Measurements from ENCODE around the gene ANKRD53. TPM values are rescaled to one million over a fixed set of nuclear protein-coding genes. Genes with fewer than 3 reads are reported as not detected.
A peak's percentile ranks its signal among the peaks of the same experiment; 100 is the strongest.
"Not testable (repeated sequence)": the region's sequence is repeated elsewhere in the genome, so short reads cannot be mapped to it uniquely, and the experiment has no call there.

ANKRD53 gene
- total RNA-seq, 1 donor from 2014 or later, result 2.5 TPM

- H3K36me3 Mint-ChIP-seq (ENCODE audit: low read depth), result peaks cover 26% of the 10 kb centered on the region
- DNase-seq (no peak), ATAC-seq (ENCODE audit: low read depth) (peak; percentile 29)
- CTCF ChIA-PET, result no interaction called here
- TF ChIP-seq CTCF (IDR thresholded peaks at IDR 0.05), result no peak
- intact Hi-C loops (cut with micrococcal nuclease), result loop anchor here (1.0 to 10.0 kb wide), 5 partner anchors 10 to 1081 kb away; partner anchors contain the start of genes MXD1 and NAGK
- POLR2A ChIA-PET, result no interaction called here
- H3K4me3 Mint-ChIP-seq, result peak overlapping the region; percentile 89
- no peaks in the 10 kb centered on the region for H3K9me3 Mint-ChIP-seq
- no peaks in the 10 kb centered on the region for H3K27me3 Mint-ChIP-seq
- H3K27ac Mint-ChIP-seq, result peak overlapping the region; percentile 78
- H3K4me1 Mint-ChIP-seq, result peaks cover 33% of the 10 kb centered on the region
Measured at GRCh38 chr2:70995426-70995729, 16.9 kb downstream of the ANKRD53 start.

- ChIA-PET POLR2A (interaction anchor here (0.8 kb wide), 1 partner anchor 69 kb away, joined by 3 read pairs; no protein-coding TSS in a partner anchor), CTCF (interaction anchor here (0.7 kb wide), 2 partner anchors 10 to 401 kb away, joined by 3 read pairs; no protein-coding TSS in a partner anchor)
Measured at GRCh38 chr2:70998885-70999284, 20.5 kb downstream of the ANKRD53 start.

GRCh38 chr2:70999362-70999761, 20.9 kb downstream of the ANKRD53 start:
- H3K9me3 Mint-ChIP-seq, result no peaks in the 10 kb centered on the region
- no peak for TF ChIP-seq CTCF (IDR thresholded peaks at IDR 0.05)
- no peak overlapping the region for H3K4me3 Mint-ChIP-seq
- ChIA-PET POLR2A (interaction anchor here (0.8 kb wide), 1 partner anchor 68 kb away, joined by 3 read pairs; no protein-coding TSS in a partner anchor), CTCF (interaction anchor here (0.7 to 2.2 kb wide), 3 partner anchors 10 to 401 kb away, joined by 3 to 7 read pairs (median 3); no protein-coding TSS in a partner anchor)
- peaks cover 17% of the 10 kb centered on the region for H3K4me1 Mint-ChIP-seq
- H3K36me3 Mint-ChIP-seq (ENCODE audit: low read depth), result no peaks in the 10 kb centered on the region
- H3K27ac Mint-ChIP-seq, result peak overlapping the region; percentile 35
- ATAC-seq (ENCODE audit: low read depth), result no peak
- peak; percentile 4 for DNase-seq
- intact Hi-C loops (cut with micrococcal nuclease), result loop anchor here (10.0 kb wide), 1 partner anchor 1085 kb away; the partner anchor contains the start of gene MXD1
- H3K27me3 Mint-ChIP-seq, result peaks cover 5% of the 10 kb centered on the region

More at GRCh38 chr2:70998885-70999284, 20.5 kb downstream of the ANKRD53 start:
- not testable (repeated sequence) for H3K27ac Mint-ChIP-seq; H3K9me3 Mint-ChIP-seq; H3K27me3 Mint-ChIP-seq; DNase-seq; H3K4me3 Mint-ChIP-seq; ATAC-seq (ENCODE audit: low read depth); H3K36me3 Mint-ChIP-seq (ENCODE audit: low read depth)
- intact Hi-C loops (cut with micrococcal nuclease), result loop anchor here (10.0 kb wide), 1 partner anchor 1084 kb away; the partner anchor contains the start of gene MXD1
- peaks cover 20% of the 10 kb centered on the region for H3K4me1 Mint-ChIP-seq

- intact Hi-C loops (cut with micrococcal nuclease), result loop anchor here (5.0 to 10.0 kb wide), 3 partner anchors 128 to 1085 kb away; partner anchors contain the start of genes FAM136A and MXD1
- POLR2A ChIA-PET, result interaction anchor here (1.2 kb wide), 1 partner anchor 72 kb away, joined by 4 read pairs; no protein-coding TSS in a partner anchor
- not testable (repeated sequence) for DNase-seq; H3K27me3 Mint-ChIP-seq; H3K4me3 Mint-ChIP-seq; H3K27ac Mint-ChIP-seq; ATAC-seq (ENCODE audit: low read depth); H3K36me3 Mint-ChIP-seq (ENCODE audit: low read depth); H3K9me3 Mint-ChIP-seq
- peaks cover 17% of the 10 kb centered on the region for H3K4me1 Mint-ChIP-seq
- CTCF ChIA-PET, result interaction anchor here (1.2 to 2.4 kb wide), 3 partner anchors 34 to 130 kb away, joined by 3 to 24 read pairs (median 7); no protein-coding TSS in a partner anchor
Measured at GRCh38 chr2:70999931-71000330, 21.5 kb downstream of the ANKRD53 start.

- peaks cover 11% of the 10 kb centered on the region for H3K27me3 Mint-ChIP-seq
- peaks cover 10% of the 10 kb centered on the region for H3K4me1 Mint-ChIP-seq
- ATAC-seq (ENCODE audit: low read depth) (peak; percentile 98), DNase-seq (peak; percentile 71)
- peak overlapping the region; percentile 77 for H3K4me3 Mint-ChIP-seq
- intact Hi-C loops (cut with micrococcal nuclease), result loop anchor here (1.0 to 5.0 kb wide), 5 partner anchors 17 to 699 kb away; partner anchors contain the start of gene FAM136A
- ChIA-PET POLR2A (interaction anchor here (0.5 to 1.2 kb wide), 4 partner anchors 35 to 811 kb away, joined by 3 to 4 read pairs (median 4); no protein-coding TSS in a partner anchor), CTCF (interaction anchor here (1.0 to 2.4 kb wide), 10 partner anchors 11 to 212 kb away, joined by 3 to 24 read pairs (median 3); no protein-coding TSS in a partner anchor)
- no peaks in the 10 kb centered on the region for H3K36me3 Mint-ChIP-seq (ENCODE audit: low read depth)
- H3K9me3 Mint-ChIP-seq, result no peaks in the 10 kb centered on the region
- peak; percentile 51 for TF ChIP-seq CTCF (IDR thresholded peaks at IDR 0.05)
- peak overlapping the region; percentile 53 for H3K27ac Mint-ChIP-seq
Measured at GRCh38 chr2:71000780-71001591, 22.6 kb downstream of the ANKRD53 start.
